ENCODE measurements around the gene RERE. TPM values are rescaled to one million over a fixed set of nuclear protein-coding genes. Genes with fewer than 3 reads are reported as not detected.

The RERE gene
- total RNA-seq, 1 donor from 2014 or later, result 88.5 TPM

- Histone ChIP-seq H3K27me3 (ENCODE audit: low read depth) (no peaks in the 10 kb centered on the region), H3K9me3 (no peaks in the 10 kb centered on the region), H3K4me3 (no peak overlapping the region), H3K4me1 (peaks cover 3% of the 10 kb centered on the region), H3K27ac (no peak overlapping the region), H3K36me3 (peaks cover 5% of the 10 kb centered on the region)
- DNase-seq, result no peak
- no peak for TF ChIP-seq CTCF (IDR thresholded peaks at IDR 0.05)
- ATAC-seq, result no peak
- intact Hi-C loops (cut with DNase I), result no loop called here
These were observed 239.1 kb downstream of the RERE start for GRCh38 chr1:8578132-8578877.

DNA sequence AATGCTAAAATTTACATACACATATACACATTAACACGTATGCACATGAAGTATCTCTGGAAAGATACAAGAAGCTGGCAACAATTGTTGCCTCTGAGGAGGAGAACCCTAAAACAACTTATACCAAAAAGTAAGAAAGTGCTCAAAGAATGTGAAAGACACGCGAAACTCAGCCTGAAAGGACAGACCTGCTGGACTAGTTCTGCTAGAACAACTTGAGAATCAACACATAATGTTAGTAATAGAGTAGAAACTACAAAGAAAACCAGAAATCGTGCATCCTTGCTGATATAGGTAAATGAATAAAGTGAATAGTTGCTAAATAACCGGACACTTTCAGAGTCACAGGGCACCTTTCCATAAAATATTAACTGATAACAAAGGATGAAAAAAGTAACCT lies 242.5 kb downstream of the RERE start:
- Histone ChIP-seq H3K9me3 (no peaks in the 10 kb centered on the region), H3K36me3 (peaks cover 5% of the 10 kb centered on the region), H3K4me3 (no peak overlapping the region), H3K27ac (no peak overlapping the region), H3K27me3 (ENCODE audit: low read depth) (no peaks in the 10 kb centered on the region), H3K4me1 (peaks cover 30% of the 10 kb centered on the region)
- ATAC-seq (no peak), DNase-seq (no peak)
- no peak for TF ChIP-seq CTCF (IDR thresholded peaks at IDR 0.05)
- intact Hi-C loops (cut with DNase I), result no loop called here

DNA sequence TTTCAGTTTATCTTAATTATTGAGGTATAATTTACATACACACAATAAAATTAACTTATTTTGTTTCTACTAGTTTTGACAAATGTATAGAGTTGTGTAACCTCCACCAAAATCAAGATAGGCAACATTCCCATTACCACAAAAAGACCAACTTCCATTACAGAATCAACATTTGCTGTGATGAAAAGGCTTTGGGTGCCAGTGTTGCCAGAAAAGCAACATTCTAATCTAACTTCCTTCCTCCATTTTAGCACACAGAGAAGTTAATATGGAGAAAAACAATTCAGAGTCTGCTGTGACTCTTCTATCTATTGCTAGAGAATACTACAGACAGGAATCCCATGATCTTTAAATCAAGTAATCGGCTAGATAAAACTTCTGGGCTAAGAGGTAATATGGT lies 245.3 kb downstream of the RERE start:
- H3K9me3 ChIP-seq, result no peaks in the 10 kb centered on the region
- DNase-seq (no peak), ATAC-seq (no peak)
- no peaks in the 10 kb centered on the region for H3K36me3 ChIP-seq
- intact Hi-C loops (cut with DNase I), result no loop called here
- TF ChIP-seq CTCF (IDR thresholded peaks at IDR 0.05), result no peak
- H3K27ac ChIP-seq, result peak overlapping the region; percentile 42
- H3K4me3 ChIP-seq, result no peak overlapping the region
- no peaks in the 10 kb centered on the region for H3K27me3 ChIP-seq (ENCODE audit: low read depth)
- H3K4me1 ChIP-seq, result peaks cover 35% of the 10 kb centered on the region

DNA sequence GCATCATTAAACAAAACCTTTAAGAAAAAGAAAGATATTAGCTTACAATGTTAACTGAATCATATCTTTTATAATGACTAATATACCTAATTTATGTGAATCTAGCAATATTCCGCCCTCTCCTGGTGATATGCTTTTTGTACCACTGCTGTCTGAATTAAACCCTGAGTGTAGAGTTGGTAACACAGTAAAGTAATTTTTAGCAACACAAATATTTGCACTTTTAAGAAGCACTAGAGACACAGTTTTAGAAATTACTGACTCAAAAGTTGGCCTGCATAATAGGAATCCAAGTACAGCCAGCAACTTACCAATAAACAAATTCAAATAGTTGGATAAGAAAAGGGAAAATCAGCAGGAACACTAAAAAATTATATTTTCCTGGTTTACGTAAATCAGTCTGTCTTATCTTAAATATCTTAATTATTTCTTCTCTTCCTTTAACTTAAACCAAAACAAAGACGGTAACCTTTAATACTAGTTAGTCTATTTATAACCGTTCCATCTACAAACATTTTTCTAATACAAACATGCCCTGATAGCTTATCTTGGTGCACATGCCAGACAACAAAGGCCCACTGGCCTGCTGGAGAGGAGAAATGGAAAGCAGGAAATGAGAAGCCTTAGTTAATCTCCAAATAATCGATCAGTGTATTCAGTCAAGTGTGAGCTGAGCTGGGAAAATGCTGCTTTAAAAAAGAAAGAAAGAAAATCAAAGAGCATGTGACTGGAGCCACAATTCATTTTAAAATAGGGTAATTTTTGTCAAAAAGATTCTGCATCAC lies 246.0 kb downstream of the RERE start:
- Histone ChIP-seq H3K27me3 (ENCODE audit: low read depth) (no peaks in the 10 kb centered on the region), H3K9me3 (no peaks in the 10 kb centered on the region), H3K4me1 (peaks cover 35% of the 10 kb centered on the region), H3K36me3 (no peaks in the 10 kb centered on the region), H3K4me3 (no peak overlapping the region), H3K27ac (peak overlapping the region; percentile 42)
- intact Hi-C loops (cut with DNase I), result no loop called here
- ATAC-seq (peak; percentile 61 to 90), DNase-seq (no peak)
- TF ChIP-seq CTCF (IDR thresholded peaks at IDR 0.05), result peak; percentile 47

DNA sequence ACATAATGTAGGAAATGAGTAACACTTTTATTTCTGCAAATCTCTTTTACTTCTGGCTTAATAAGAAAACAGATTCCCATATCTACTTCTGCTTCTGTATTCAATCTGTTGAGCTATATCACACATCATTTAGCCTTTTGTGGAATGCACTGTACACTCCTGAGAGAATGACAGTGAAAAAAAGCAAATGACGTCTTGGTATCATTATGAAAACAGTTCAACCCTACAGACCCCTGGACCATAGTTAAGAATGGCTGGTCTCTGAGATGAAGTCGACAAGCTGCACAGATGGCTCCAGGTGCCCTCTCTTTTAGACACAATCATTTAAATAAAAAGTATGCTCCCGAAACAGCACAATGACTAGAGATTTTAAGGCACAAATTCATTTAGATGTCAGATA lies 247.0 kb downstream of the RERE start:
- H3K4me1 ChIP-seq, result peaks cover 32% of the 10 kb centered on the region
- ATAC-seq (no peak), DNase-seq (no peak)
- no peaks in the 10 kb centered on the region for H3K27me3 ChIP-seq (ENCODE audit: low read depth)
- no peaks in the 10 kb centered on the region for H3K9me3 ChIP-seq
- H3K4me3 ChIP-seq, result no peak overlapping the region
- intact Hi-C loops (cut with DNase I), result no loop called here
- peak overlapping the region; percentile 42 for H3K27ac ChIP-seq
- no peak for TF ChIP-seq CTCF (IDR thresholded peaks at IDR 0.05)
- H3K36me3 ChIP-seq, result no peaks in the 10 kb centered on the region

Measured in lower lobe of right lung (tissue), 2 donors.